CD8-positive, alpha-beta memory T cell (primary cell): ENCODE results near the gene SCGB3A2. TPM values are rescaled to one million over a fixed set of nuclear protein-coding genes. Genes with fewer than 3 reads are reported as not detected.

ENCODE experiments used
- CTCF ChIA-PET: fragments of 350-600 bp; sonication (Branson Sonifier 250); formaldehyde crosslinking; loops from one replicate; lab custom pipeline; 2021; ENCODE audit warnings: antibody characterized with exemption; lab: Charles Lee
- POLR2A ChIA-PET: fragments of 350-600 bp; sonication (Branson Sonifier 250); formaldehyde crosslinking; loops from one replicate; lab custom pipeline; 2021; ENCODE audit warnings: antibody characterized with exemption; lab: Charles Lee
- DNase-seq, 5 donors: peaks; one replicate each; pipeline versions ENCODE4 v3.0.0 to v3.0.0-alpha.2; 2020 to 2022; ENCODE audit warnings: mixed read lengths in 1 of 5
- H3K27ac ChIP-seq: one replicate; pipeline ENCODE4 v1.7.0; 2013; ENCODE audit warnings: low read depth, mild to moderate bottlenecking, low read length, moderate library complexity
- H3K27me3 ChIP-seq: 2 replicates; pipeline ENCODE4 v1.7.0; 2013; ENCODE audit warnings: low read length, mild to moderate bottlenecking; ENCODE audit not compliant: insufficient read depth, poor library complexity, severe bottlenecking
- H3K36me3 ChIP-seq: 2 replicates; pipeline ENCODE4 v1.7.0; 2013; ENCODE audit warnings: mild to moderate bottlenecking, low read length, moderate library complexity; ENCODE audit not compliant: insufficient read depth
- H3K4me1 ChIP-seq: 2 replicates; pipeline ENCODE4 v1.7.0; 2013; ENCODE audit warnings: mild to moderate bottlenecking, low read length, moderate library complexity; ENCODE audit not compliant: insufficient read depth
- H3K4me3 ChIP-seq: 2 replicates; pipeline ENCODE4 v1.7.0; 2013; ENCODE audit warnings: mild to moderate bottlenecking, low read length
- H3K9me3 ChIP-seq: 2 replicates; pipeline ENCODE4 v1.7.0; 2013; ENCODE audit warnings: mild to moderate bottlenecking, low read length
- H3K27ac Mint-ChIP-seq, 8 donors: one replicate each; pipeline ENCODE4 v1.8.0; 2020 to 2021; ENCODE audit warnings: mixed read lengths in 8 of 8, mild to moderate bottlenecking in 6 of 8, inconsistent platforms in 3 of 8, moderate library complexity in 3 of 8
- H3K27me3 Mint-ChIP-seq, 2 donors: one replicate each; pipeline ENCODE4 v1.8.0; 2020 to 2021; ENCODE audit warnings: mixed read lengths in 2 of 2, mild to moderate bottlenecking in 1 of 2, moderate library complexity in 1 of 2
- H3K36me3 Mint-ChIP-seq, 3 donors: one replicate each; pipeline ENCODE4 v1.8.0; 2020 to 2021; ENCODE audit warnings: mixed read lengths in 3 of 3, inconsistent platforms in 1 of 3, mild to moderate bottlenecking in 1 of 3
- H3K4me1 Mint-ChIP-seq, 3 donors: one replicate each; pipeline ENCODE4 v1.8.0; 2020 to 2021; ENCODE audit warnings: mixed read lengths in 3 of 3, inconsistent platforms in 1 of 3, mild to moderate bottlenecking in 1 of 3
- H3K4me3 Mint-ChIP-seq, 7 donors: one replicate each; pipeline ENCODE4 v1.8.0; 2020 to 2021; ENCODE audit warnings: mixed read lengths in 7 of 7, mild to moderate bottlenecking in 6 of 7, moderate library complexity in 4 of 7, inconsistent platforms in 2 of 7
- H3K9me3 Mint-ChIP-seq, 5 donors: one replicate each; pipeline ENCODE4 v1.8.0; 2020 to 2022; ENCODE audit warnings: mixed read lengths in 5 of 5, mild to moderate bottlenecking in 3 of 5, moderate library complexity in 2 of 5, inconsistent platforms in 1 of 5
- polyA plus RNA-seq: library from polyadenylated mRNA; unstranded; fragments of 300-500 nt; fragmentation: Illumina TruSeq; gene quantifications from one replicate; pipeline ENCODE4 v1.2.3, GENCODE V29; 2021
- total RNA-seq, 2 experiments: library from RNA; stranded (reverse); gene quantifications; one replicate each; pipeline ENCODE4 v1.2.3, GENCODE V29; 2021

Gene SCGB3A2
- total and polyA plus RNA-seq, 3 experiments from 2014 or later, result not detected

- CTCF ChIA-PET, result no interaction called here
Measured at GRCh38 chr5:147901599-147902039, 23.1 kb downstream of the SCGB3A2 start.

DNA sequence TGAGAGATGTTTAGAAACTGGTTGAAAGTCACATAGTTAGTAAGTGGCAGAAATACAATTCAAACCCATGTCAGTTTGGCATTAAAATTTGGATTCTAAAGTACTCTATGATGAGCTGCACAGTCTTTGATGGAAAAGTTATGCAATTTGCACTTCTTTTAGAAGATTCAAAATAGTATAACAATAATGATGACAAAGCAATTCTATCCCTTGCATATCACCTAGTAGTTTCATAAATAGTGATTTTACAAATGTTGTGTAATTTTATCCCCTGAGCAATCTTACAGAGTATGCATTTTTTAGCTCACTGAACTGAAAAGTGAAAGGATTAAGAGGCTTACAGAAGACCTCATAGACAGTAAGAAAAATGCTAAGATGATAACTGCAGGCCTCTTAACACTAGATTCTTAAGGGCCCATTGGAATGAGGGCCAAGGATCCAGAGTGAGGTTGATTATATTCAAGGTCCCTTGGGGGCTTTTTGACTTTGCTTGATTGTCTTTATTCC is 24.2 kb downstream of the SCGB3A2 start:
- no peak overlapping the region for H3K27ac ChIP-seq
- no peaks in the 10 kb centered on the region for H3K4me1 Mint-ChIP-seq
- DNase-seq, result no peak
- H3K9me3 Mint-ChIP-seq, result no peaks in the 10 kb centered on the region
- no peaks in the 10 kb centered on the region for H3K36me3 ChIP-seq
- H3K27me3 ChIP-seq, result no peaks in the 10 kb centered on the region
- H3K4me1 ChIP-seq, result no peaks in the 10 kb centered on the region
- POLR2A ChIA-PET, result no interaction called here
- H3K27me3 Mint-ChIP-seq, result peaks cover 0 to 3% of the 10 kb centered on the region in 2 donors
- H3K4me3 ChIP-seq, result no peak overlapping the region
- no peaks in the 10 kb centered on the region for H3K9me3 ChIP-seq
- no peak overlapping the region for H3K4me3 Mint-ChIP-seq
- CTCF ChIA-PET, result no interaction called here
- H3K36me3 Mint-ChIP-seq, result no peaks in the 10 kb centered on the region
- H3K27ac Mint-ChIP-seq, result no peak overlapping the region

More at GRCh38 chr5:147901599-147902039, 23.1 kb downstream of the SCGB3A2 start:
- no peaks in the 10 kb centered on the region for H3K4me1 ChIP-seq
- no peaks in the 10 kb centered on the region for H3K27me3 Mint-ChIP-seq
- no peaks in the 10 kb centered on the region for H3K9me3 ChIP-seq
- POLR2A ChIA-PET, result no interaction called here
- H3K36me3 ChIP-seq, result no peaks in the 10 kb centered on the region
- H3K27ac Mint-ChIP-seq, result no peak overlapping the region
- no peak overlapping the region for H3K4me3 Mint-ChIP-seq
- H3K27ac ChIP-seq, result no peak overlapping the region
- H3K9me3 Mint-ChIP-seq, result no peaks in the 10 kb centered on the region
- no peak overlapping the region for H3K4me3 ChIP-seq
- H3K27me3 ChIP-seq, result no peaks in the 10 kb centered on the region
- no peak for DNase-seq
- no peaks in the 10 kb centered on the region for H3K4me1 Mint-ChIP-seq
- H3K36me3 Mint-ChIP-seq, result no peaks in the 10 kb centered on the region

- Mint-ChIP-seq H3K36me3 (no peaks in the 10 kb centered on the region), H3K4me1 (no peaks in the 10 kb centered on the region)
Measured at GRCh38 chr5:147904110-147904509, 25.6 kb downstream of the SCGB3A2 start.

DNA sequence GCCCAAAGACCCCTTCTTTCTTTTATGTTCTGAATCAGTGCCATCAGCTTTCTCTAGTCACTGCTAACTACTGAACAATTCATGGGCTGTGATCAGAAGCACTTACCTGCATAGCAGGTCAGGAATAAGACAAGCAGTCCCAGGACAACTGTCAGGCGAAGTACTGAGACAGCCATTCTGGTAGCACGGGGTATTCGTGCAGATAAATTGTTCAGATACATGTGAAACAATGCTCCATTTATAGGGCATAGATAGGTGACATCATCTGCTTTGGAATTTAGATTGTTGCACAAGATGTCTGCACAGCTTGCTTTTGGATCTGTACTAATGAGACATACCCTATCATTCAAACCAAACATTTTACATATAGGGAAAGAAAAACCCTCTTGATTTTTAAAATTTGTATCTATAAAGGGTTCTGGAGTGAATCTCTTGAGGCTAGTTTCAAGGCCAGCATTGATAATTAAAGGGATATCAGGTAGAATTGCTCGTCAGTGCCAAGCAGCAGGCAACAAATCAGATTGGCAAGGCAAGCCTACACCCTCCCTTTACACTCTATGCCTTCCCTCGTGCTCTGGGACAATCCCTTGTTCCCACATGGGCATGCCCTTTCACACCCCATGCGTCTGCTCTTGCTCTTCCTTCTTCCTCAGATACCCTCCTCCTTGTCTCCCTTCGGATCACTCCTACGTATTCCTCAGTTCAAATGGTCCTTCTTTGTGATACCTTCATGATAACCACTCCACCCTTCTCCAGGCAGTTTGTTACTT is 28.0 kb downstream of the SCGB3A2 start, which contains the start of gene C5orf46:
C5orf46 (minus strand) TSS at position 213 of the 770 bp plus-strand sequence; CDS start at position 176, 37 bp downstream.
- ChIA-PET POLR2A (no interaction called here), CTCF (no interaction called here)
- no peaks in the 10 kb centered on the region for H3K4me1 ChIP-seq
- no peaks in the 10 kb centered on the region for H3K27me3 ChIP-seq
- Mint-ChIP-seq H3K4me1 (no peaks in the 10 kb centered on the region), H3K27me3 (peaks cover 2 to 3% of the 10 kb centered on the region in 2 donors), H3K9me3 (no peaks in the 10 kb centered on the region), H3K36me3 (no peaks in the 10 kb centered on the region), H3K27ac (no peak within 1 kb of the TSS), H3K4me3 (no peak within 1 kb of the TSS)
- H3K27ac ChIP-seq, result no peak within 1 kb of the TSS
- no peak for DNase-seq
- no peak within 1 kb of the TSS for H3K4me3 ChIP-seq
- no peaks in the 10 kb centered on the region for H3K9me3 ChIP-seq
- H3K36me3 ChIP-seq, result no peaks in the 10 kb centered on the region

More at GRCh38 chr5:147904110-147904509, 25.6 kb downstream of the SCGB3A2 start:
- POLR2A ChIA-PET, result no interaction called here
- Histone ChIP-seq H3K27me3 (no peaks in the 10 kb centered on the region), H3K4me1 (no peaks in the 10 kb centered on the region), H3K36me3 (no peaks in the 10 kb centered on the region), H3K4me3 (no peak overlapping the region), H3K9me3 (no peaks in the 10 kb centered on the region), H3K27ac (no peak overlapping the region)
- Mint-ChIP-seq H3K27me3 (peaks cover 2 to 3% of the 10 kb centered on the region in 2 donors), H3K4me3 (no peak overlapping the region), H3K9me3 (no peaks in the 10 kb centered on the region), H3K27ac (no peak overlapping the region)
- CTCF ChIA-PET, result no interaction called here
- DNase-seq, result no peak

- Mint-ChIP-seq H3K36me3 (no peaks in the 10 kb centered on the region), H3K27ac (no peak overlapping the region), H3K4me3 (no peak overlapping the region), H3K27me3 (peaks cover 2 to 14% of the 10 kb centered on the region in 2 donors), H3K9me3 (no peaks in the 10 kb centered on the region), H3K4me1 (no peaks in the 10 kb centered on the region)
- H3K36me3 ChIP-seq, result no peaks in the 10 kb centered on the region
- no peak overlapping the region for H3K27ac ChIP-seq
- H3K4me1 ChIP-seq, result no peaks in the 10 kb centered on the region
- POLR2A ChIA-PET, result no interaction called here
- CTCF ChIA-PET, result no interaction called here
- no peaks in the 10 kb centered on the region for H3K9me3 ChIP-seq
- no peaks in the 10 kb centered on the region for H3K27me3 ChIP-seq
- no peak overlapping the region for H3K4me3 ChIP-seq
- no peak for DNase-seq
Measured at GRCh38 chr5:147911427-147911826, 32.9 kb downstream of the SCGB3A2 start.

DNA sequence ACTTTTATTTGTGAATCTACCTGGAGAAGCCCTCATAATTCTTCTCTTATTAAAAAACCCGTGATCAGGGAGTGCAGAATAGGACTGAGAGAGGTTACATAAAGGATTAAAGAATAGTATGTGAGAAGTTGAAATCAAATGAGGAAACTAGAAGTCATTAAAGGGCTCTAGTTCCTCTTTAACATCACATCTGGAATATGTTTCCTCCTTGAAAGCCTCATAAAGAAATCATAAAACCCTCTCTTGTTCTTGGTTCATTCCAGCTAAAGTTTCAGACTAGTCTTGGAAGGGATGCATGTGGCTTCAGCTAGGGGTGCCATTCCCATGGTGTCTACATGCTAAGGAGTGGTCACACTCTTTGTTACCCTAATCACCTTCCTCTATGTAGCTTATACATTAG is 33.5 kb downstream of the SCGB3A2 start:
- no peaks in the 10 kb centered on the region for H3K27me3 ChIP-seq
- CTCF ChIA-PET, result no interaction called here
- no peak overlapping the region for H3K4me3 ChIP-seq
- peaks cover 2 to 10% of the 10 kb centered on the region in 2 donors for H3K27me3 Mint-ChIP-seq
- H3K9me3 ChIP-seq, result no peaks in the 10 kb centered on the region
- POLR2A ChIA-PET, result no interaction called here
- H3K27ac Mint-ChIP-seq, result no peak overlapping the region
- no peak overlapping the region for H3K4me3 Mint-ChIP-seq
- H3K36me3 ChIP-seq, result no peaks in the 10 kb centered on the region
- H3K9me3 Mint-ChIP-seq, result no peaks in the 10 kb centered on the region
- no peak for DNase-seq
- H3K4me1 Mint-ChIP-seq, result no peaks in the 10 kb centered on the region
- H3K27ac ChIP-seq, result no peak overlapping the region
- H3K36me3 Mint-ChIP-seq, result no peaks in the 10 kb centered on the region
- H3K4me1 ChIP-seq, result no peaks in the 10 kb centered on the region

- no peaks in the 10 kb centered on the region for H3K27me3 ChIP-seq
- POLR2A ChIA-PET, result no interaction called here
Measured at GRCh38 chr5:147913786-147914185, 35.3 kb downstream of the SCGB3A2 start.

DNA sequence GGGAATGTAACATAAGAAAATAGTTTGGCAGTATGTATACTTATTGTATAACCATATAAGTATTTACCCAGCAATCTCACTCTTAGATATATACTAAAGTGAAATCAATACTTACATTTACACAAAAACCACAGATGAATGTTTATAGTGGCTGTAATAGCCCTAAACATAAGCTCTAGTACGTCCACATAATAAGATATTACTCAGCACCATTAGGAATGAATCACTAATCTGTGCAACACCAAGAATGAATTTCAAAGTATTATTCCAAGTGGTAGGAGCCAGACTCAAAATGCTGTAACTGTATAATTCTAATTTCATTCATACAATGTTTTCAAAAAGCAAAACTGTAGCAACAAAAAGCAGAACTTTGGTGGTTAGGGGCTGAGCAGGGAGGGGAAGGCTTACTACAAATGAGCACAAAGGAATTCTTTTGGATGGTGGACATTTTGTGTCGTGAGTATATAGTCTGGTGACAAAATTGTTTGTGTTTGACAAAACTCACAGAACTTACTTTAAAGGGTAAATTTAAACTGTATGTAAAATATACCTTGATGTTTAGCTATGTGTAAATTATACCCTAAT is 39.7 kb downstream of the SCGB3A2 start:
- ChIA-PET POLR2A (interaction anchor here (0.7 kb wide), 1 partner anchor 34 kb away, joined by 4 read pairs; no protein-coding TSS in a partner anchor), CTCF (no interaction called here)
- DNase-seq, result no peak
- no peaks in the 10 kb centered on the region for H3K4me1 Mint-ChIP-seq
- H3K36me3 ChIP-seq, result no peaks in the 10 kb centered on the region
- peaks cover 0 to 4% (median 0%) of the 10 kb centered on the region in 5 donors for H3K9me3 Mint-ChIP-seq
- no peaks in the 10 kb centered on the region for H3K27me3 ChIP-seq
- no peaks in the 10 kb centered on the region for H3K9me3 ChIP-seq
- peaks cover 0 to 4% of the 10 kb centered on the region in 2 donors for H3K27me3 Mint-ChIP-seq
- no peaks in the 10 kb centered on the region for H3K4me1 ChIP-seq
- no peak overlapping the region for H3K27ac Mint-ChIP-seq
- H3K4me3 ChIP-seq, result no peak overlapping the region
- H3K4me3 Mint-ChIP-seq, result no peak overlapping the region
- H3K27ac ChIP-seq, result no peak overlapping the region
- H3K36me3 Mint-ChIP-seq, result no peaks in the 10 kb centered on the region

More at GRCh38 chr5:147913786-147914185, 35.3 kb downstream of the SCGB3A2 start:
- Mint-ChIP-seq H3K9me3 (no peaks in the 10 kb centered on the region), H3K4me1 (no peaks in the 10 kb centered on the region), H3K27ac (no peak overlapping the region), H3K27me3 (peaks cover 0 to 10% of the 10 kb centered on the region in 2 donors), H3K36me3 (no peaks in the 10 kb centered on the region), H3K4me3 (no peak overlapping the region)
- Histone ChIP-seq H3K36me3 (no peaks in the 10 kb centered on the region), H3K27ac (no peak overlapping the region), H3K9me3 (no peaks in the 10 kb centered on the region), H3K4me3 (no peak overlapping the region), H3K4me1 (no peaks in the 10 kb centered on the region)
- DNase-seq, result no peak
- CTCF ChIA-PET, result no interaction called here
